Kidney (tissue), 14 donors: ENCODE data around the gene FNTB. TPM values are rescaled to one million over a fixed set of nuclear protein-coding genes. Genes with fewer than 3 reads are reported as not detected.
A peak's percentile ranks its signal among the peaks of the same experiment; 100 is the strongest.

Experiments used
- DNase-seq, 5 donors: peaks; one replicate each; pipeline ENCODE4 v3.0.0-alpha.2; 2013 to 2020
- FAIRE-seq: peaks from 2 replicates; lab custom pipeline; 2012; peaks lifted over from hg19 to GRCh38; lab: Jason Lieb, UNC
- H3K27ac ChIP-seq, 2 donors: one replicate each; pipeline ENCODE4 v1.7.0; 2013; ENCODE audit warnings: low read depth in 2 of 2, low read length in 2 of 2, inconsistent platforms in 1 of 2
- H3K27me3 ChIP-seq: one replicate; pipeline ENCODE4 v1.7.1; 2013; ENCODE audit warnings: low read length, inconsistent platforms; ENCODE audit not compliant: control insufficient read depth, insufficient read depth
- H3K36me3 ChIP-seq, 3 donors: one replicate each; pipeline versions ENCODE4 v1.7.0 to v1.7.1; 2013; ENCODE audit warnings: low read length in 3 of 3, control low read depth in 1 of 3, inconsistent platforms in 1 of 3; ENCODE audit not compliant: insufficient read depth in 3 of 3, control insufficient read depth in 2 of 3
- H3K4me1 ChIP-seq, 3 donors: one replicate each; pipeline versions ENCODE4 v1.7.0 to v1.7.1; 2013; ENCODE audit warnings: low read length in 3 of 3, inconsistent platforms in 1 of 3, low read depth in 1 of 3; ENCODE audit not compliant: control insufficient read depth in 2 of 3, insufficient read depth in 2 of 3
- H3K4me3 ChIP-seq, 3 donors: one replicate each; pipeline versions ENCODE4 v1.7.0 to v1.8.1; 2013; ENCODE audit warnings: low read length in 3 of 3, control low read depth in 1 of 3, inconsistent platforms in 1 of 3
- H3K9ac ChIP-seq, 3 donors: one replicate each; pipeline versions ENCODE4 v1.7.0 to v1.7.1; 2013; ENCODE audit warnings: low read length in 3 of 3, control low read depth in 1 of 3, inconsistent platforms in 1 of 3
- H3K9me3 ChIP-seq, 3 donors: one replicate each; pipeline versions ENCODE4 v1.7.0 to v1.7.1; 2013; ENCODE audit warnings: low read length in 3 of 3, control low read depth in 1 of 3, inconsistent platforms in 1 of 3; ENCODE audit not compliant: control insufficient read depth in 2 of 3, insufficient read depth in 1 of 3
- CTCF ChIP-seq: IDR thresholded peaks from 3 replicates; pipeline ENCODE4 v1.5.1; 2012; ENCODE audit warnings: mild to moderate bottlenecking, moderate library complexity, borderline replicate concordance; ENCODE audit not compliant: insufficient read depth; ENCODE audit errors: extremely low read depth
- intact Hi-C: fragments of 100-400 bp; cut with DNase I; formaldehyde crosslinking; loops from one replicate; pipeline ENCODE4 v1.11.1; 2022
- polyA plus RNA-seq: library from polyadenylated mRNA; stranded (reverse); fragments of 350-450 nt; fragmentation: Illumina TruSeq; extraction: RNeasy Lipid Tissue Mini Kit (QIAGEN cat#74804); gene quantifications from one replicate; pipeline ENCODE4 v1.2.3, GENCODE V29; 2014; ENCODE audit warnings: low read depth, low replicate concordance; ENCODE audit not compliant: insufficient read depth
- total RNA-seq: library from RNA; stranded (reverse); fragmentation: NEBNext Ultra II Directional; extraction: Animal tissue kit (Norgen Biotek cat#: 25700); gene quantifications from one replicate; pipeline ENCODE4 v1.2.1, GENCODE V29; 2021
- donor health status: control.
- donor health status: control.
- donor health status: control.
- donor health status: control.
- donor health status: control.
- donor health status: DM: yes; HTN: yes; CAD: no.
- donor health status: Normal renal cell carcinoma (clear cell type).

The FNTB gene
- total and polyA plus RNA-seq, 2 donors from 2014 or later: 13.6 to 15.0 TPM

DNA sequence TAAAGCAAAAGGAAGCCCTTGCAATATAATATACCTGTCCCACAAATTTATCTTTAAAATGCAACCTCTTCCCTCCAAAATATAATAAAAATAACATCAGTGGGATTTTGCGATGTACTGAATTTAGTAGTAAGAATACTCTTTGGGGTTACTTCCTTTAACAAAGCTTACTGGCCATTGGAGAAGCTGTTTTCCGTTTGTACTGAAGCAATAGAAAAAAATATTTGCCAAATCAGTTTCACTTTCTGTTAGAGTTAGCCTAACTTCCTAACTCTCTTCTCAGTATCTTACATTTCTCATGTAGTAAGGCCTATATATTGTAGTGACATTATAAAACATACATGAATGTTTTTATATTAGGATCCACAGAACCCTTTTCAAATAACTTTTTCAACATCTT, 111.9 kb downstream of the FNTB start:
- Histone ChIP-seq H3K4me1 (peaks cover 0 to 13% (median 12%) of the 10 kb centered on the region in 3 donors), H3K27me3 (peaks cover 3% of the 10 kb centered on the region), H3K9me3 (no peaks in the 10 kb centered on the region), H3K9ac (peak overlapping the region in 1 of 3 donors; percentile 36), H3K27ac (peak overlapping the region in 1 of 2 donors; percentile 7), H3K4me3 (no peak overlapping the region), H3K36me3 (peaks cover under 1 to 3% (median 3%) of the 10 kb centered on the region in 3 donors)
- FAIRE-seq (peak; percentile 54), DNase-seq (no peak)
- intact Hi-C loops: no loop called here
- TF ChIP-seq CTCF: no peak

DNA sequence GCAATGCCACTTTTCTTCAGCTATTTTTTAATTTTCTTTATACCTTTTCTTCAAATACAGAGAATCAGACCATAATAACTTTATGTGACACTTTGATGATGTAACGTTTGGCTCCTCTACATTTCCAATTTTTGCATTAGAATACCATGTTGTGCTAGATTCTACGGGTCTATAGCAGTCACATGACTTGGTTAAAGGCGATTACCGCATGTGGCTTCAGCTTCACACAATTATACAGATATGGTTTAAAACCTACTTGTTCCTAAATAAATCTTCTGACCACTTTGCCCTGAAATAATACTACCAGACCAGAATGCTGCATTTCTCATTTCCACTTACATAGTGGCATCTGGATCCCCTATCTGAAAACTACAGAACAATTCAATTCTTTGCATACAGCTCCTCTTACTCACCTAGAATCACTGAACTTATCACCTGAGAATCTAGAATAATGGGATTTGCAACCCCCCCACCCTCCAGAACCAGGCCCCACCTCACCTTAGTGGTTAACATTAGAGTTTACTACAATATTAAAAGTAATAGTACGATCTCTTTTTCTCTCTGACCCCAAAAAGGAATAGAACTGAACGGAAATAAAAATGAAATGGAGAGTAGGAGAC, 114.3 kb downstream of the FNTB start:
- TF ChIP-seq CTCF: no peak
- Histone ChIP-seq H3K27me3 (peaks cover 4% of the 10 kb centered on the region), H3K9ac (peak overlapping the region; percentile 3 to 41 (median 13)), H3K4me1 (peaks cover 0 to 12% (median 9%) of the 10 kb centered on the region in 3 donors), H3K4me3 (peak overlapping the region; percentile 55 to 91 (median 79)), H3K27ac (peak overlapping the region in 1 of 2 donors; percentile 49), H3K36me3 (no peaks in the 10 kb centered on the region), H3K9me3 (no peaks in the 10 kb centered on the region)
- FAIRE-seq (no peak), DNase-seq (no peak)
- intact Hi-C loops: no loop called here

DNA sequence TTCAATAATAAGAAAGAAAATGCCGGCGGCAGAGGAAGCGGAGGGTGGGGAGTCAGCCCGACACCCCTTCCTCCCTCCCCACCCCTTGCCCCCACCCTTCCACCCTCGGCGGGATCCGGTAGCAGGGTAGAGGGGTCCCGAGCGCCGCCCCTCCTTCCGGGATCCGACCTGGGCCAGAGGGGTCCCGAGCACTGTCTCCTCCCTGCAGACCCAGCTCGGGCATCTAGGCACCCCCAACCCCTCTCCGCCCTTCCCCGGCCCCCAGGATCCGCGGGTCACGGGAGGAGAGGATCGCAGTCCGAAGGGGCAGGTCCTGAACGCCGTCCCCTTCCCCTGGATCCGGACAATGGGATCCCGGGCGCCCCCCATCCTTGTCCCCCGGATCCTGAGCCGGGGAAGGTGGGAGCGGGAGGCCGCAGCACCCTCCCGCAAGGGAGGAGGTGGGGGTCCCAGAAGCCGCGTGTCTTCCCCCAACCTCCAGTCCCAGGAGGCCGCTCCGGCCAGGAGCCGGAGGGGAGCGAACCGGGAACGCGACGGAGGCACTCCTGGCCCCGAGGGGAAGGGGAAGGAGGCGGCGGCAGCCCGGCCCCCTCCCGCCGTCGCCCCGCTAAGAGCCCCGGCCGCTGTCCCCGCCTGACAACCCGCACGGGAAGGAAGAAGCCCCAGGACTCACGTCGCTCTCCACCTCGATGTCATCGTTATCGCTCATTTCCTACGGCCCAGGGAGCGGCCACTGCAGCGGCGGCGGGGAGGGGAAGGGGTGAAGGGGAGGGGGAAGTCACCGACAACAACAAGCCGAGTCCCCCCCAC, 115.1 kb downstream of the FNTB start:
- no peaks in the 10 kb centered on the region for H3K9me3 ChIP-seq
- peak overlapping the region; percentile 60 to 91 (median 79) for H3K4me3 ChIP-seq
- peak in 4 of 5 donors; percentile 30 to 85 (median 70) for DNase-seq
- intact Hi-C loops: no loop called here
- H3K9ac ChIP-seq: peak overlapping the region; percentile 58 to 82 (median 73)
- peaks cover 4% of the 10 kb centered on the region for H3K27me3 ChIP-seq
- H3K36me3 ChIP-seq: no peaks in the 10 kb centered on the region
- no peak for FAIRE-seq
- peaks cover 0 to 5% (median 4%) of the 10 kb centered on the region in 3 donors for H3K4me1 ChIP-seq
- TF ChIP-seq CTCF: no peak
- peak overlapping the region; percentile 84 to 89 for H3K27ac ChIP-seq
